Esophagus mucosa (tissue), 1 donor: Measurements from ENCODE around the gene MT4. TPM values are rescaled to one million over a fixed set of nuclear protein-coding genes. Genes with fewer than 3 reads are reported as not detected.

Experiments
- ATAC-seq: fragments of 200-7000 bp; cut with Tn5 transposase; one replicate; pipeline ENCODE4 v1.9.1; 2020
- total RNA-seq: library from RNA; stranded (reverse); gene quantifications from one replicate; pipeline ENCODE4 v1.2.4, GENCODE V29; 2023
- donor health status: DM: yes; HTN: yes; CAD: no.

The MT4 gene
- total RNA-seq, 1 donor from 2014 or later = 8.4 TPM

DNA sequence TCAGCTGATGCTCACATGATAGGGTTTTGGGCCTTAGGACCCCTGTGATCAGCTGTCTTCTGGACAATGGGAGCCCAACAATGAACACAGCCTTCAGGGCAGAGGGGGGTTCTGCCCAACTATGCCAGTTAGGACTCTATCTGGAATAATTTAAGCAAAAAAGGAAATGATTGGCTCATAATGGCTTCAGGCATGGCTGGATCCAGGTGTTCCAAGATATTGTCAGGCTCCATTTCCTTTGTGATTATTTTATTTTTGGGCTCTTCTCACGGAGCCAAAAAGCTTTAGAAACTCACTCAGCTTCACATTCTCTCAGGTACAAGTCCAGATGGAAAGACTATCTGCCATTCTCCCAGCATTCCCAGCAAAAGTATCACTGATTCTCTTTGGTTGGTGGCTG lies 40.6 kb downstream of the MT4 start:
- ATAC-seq = no peak

DNA sequence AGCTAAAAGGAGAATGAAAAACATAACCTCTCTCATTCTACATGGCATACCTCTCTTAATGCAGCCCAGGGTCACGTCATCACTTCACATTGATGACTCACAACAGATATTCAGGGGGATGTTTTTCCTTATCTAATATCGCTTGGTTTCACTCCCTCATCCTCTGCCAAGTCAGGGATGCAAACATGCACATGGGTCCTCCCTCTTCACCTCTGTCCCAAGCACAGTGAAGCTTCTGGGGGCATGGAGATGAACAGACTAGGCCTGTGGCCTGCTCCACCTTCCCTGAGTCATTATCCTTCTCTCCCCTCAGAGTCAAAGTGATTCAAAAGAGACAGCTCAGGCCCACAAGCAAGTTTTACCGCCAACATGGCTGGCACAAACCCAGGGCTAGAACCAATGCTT lies 41.2 kb downstream of the MT4 start:
- no peak for ATAC-seq

- no peak for ATAC-seq
These were observed 41.7 kb downstream of the MT4 start for GRCh38 chr16:56606476-56607108.

DNA sequence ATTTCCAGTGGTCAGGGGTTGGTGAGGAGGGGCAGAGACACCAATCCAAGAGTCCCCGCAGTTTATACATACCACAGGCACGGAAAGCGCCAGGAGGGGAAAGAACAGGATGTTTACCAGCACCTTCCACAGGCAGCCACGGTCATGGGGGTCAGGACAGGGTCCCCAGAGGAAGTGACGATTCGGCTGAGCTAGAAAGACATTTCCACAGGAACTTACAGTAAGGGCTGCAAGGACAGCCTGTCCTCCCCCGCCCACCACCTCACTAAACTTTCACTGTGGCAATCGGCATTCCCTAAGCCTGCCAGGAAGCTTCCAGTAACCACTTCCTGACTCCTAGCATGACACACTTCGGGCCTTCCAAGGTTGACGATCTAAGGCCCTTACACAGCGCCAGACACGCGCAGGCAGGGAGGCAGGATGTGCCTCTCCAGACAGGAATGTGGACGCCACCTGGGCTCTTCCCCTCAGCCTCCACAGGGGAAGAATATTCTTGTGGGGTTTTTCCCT lies 42.3 kb downstream of the MT4 start:
- peak; percentile 65 for ATAC-seq

DNA sequence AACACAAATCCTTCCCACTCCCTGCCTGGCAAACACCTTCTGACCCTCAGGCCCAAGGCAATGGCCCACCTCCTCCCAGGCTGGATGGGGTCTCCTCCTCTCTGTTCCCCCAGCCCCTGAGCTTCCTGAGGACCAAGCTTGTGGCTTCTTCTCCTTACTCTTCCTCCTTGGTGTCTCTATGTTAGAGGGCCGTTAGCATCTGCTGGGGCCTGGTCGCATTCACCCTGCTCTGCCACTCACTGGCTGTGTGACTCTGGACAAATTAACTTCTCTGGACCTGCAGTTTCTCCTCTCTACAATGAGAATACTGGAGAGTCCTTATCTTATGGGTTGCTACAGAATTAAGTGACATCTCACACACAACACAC lies 42.8 kb downstream of the MT4 start:
- ATAC-seq = no peak

DNA sequence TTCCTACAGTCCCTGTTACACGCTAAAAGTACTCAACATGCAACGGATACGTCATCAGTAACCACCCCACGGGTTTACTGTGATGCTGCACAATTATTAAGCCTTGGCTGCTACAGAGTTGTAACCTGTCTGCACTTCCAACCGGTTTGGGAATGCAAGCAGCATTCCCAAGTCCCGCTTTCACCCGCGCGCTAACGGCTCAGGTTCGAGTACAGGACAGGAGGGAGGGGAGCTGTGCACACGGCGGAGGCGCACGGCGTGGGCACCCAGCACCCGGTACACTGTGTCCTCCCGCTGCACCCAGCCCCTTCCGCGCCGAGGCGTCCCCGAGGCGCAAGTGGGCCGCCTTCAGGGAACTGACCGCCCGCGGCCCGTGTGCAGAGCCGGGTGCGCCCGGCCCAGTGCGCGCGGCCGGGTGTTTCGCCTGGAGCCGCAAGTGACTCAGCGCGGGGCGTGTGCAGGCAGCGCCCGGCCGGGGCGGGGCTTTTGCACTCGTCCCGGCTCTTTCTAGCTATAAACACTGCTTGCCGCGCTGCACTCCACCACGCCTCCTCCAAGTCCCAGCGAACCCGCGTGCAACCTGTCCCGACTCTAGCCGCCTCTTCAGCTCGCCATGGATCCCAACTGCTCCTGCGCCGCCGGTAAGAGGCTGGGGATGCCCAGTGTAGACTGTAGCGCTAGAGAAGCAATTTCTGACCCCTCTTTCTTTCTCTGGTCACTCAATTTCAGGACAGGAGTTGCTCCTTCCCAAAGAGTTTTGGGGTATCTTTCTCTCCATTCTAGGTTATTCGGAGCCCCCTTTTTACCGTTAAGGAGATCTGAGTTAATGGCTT lies 43.4 kb downstream of the MT4 start, which contains the start of gene MT2A:
MT2A (plus strand) TSS at position 542 of the 833 bp plus-strand sequence; CDS start at position 614, 72 bp downstream.
- peak; percentile 90 for ATAC-seq

- no peak for ATAC-seq
These were observed 44.1 kb downstream of the MT4 start for GRCh38 chr16:56608876-56609462.

- no peak for ATAC-seq
These were observed 44.6 kb downstream of the MT4 start for GRCh38 chr16:56609463-56609921.

DNA sequence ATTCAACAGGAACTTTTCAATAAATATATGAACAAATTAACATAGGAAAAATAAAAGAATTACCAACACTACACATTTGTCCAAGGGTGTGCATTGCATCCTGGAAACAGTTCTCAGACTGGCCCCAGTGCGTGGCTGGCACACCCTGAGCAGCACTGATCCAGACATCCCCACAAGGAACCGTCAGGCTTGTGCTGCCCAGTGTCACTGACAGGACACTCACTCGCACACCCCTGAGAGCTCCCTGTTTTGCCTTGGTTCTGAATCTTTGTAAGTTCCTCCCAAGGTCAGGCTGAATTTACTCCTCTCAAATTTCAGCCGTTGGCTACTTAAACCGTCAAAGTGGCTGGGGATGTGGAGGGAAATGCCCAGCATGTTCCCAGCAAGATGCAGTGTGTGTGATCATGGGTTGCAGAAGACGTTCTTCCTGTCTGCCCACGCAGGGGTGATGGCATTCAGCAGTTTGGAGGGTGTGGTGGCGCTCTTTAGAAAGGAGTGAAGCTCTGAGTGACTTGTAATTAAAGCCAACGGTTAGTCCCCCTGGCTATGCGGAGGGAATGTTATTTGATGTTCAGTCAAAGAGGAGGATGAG lies 45.2 kb downstream of the MT4 start:
- ATAC-seq = peak; percentile 34

DNA sequence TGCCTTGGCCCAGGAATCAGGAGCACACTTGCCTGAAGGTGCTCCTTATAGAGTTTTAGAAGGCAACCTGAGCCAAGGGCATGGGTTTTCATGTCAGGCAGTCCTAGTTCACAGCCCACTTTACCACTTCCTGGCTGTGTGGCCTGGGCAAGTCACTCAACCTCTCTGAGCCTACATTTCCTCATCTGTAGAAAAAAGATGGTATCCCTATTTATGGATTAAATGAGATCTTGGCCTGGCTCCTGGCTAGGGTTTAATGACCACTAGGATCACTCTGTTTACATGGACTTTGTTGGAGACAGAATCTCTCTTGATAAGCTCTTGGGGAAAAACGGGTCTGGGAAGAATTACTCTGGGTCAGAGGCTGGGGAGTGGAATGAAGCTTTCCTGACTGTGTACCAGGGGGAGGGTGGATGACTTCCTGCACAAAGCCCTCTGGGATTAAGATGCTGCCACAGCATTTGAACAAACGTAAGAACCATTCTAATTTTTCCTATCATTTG lies 45.8 kb downstream of the MT4 start:
- ATAC-seq = no peak

DNA sequence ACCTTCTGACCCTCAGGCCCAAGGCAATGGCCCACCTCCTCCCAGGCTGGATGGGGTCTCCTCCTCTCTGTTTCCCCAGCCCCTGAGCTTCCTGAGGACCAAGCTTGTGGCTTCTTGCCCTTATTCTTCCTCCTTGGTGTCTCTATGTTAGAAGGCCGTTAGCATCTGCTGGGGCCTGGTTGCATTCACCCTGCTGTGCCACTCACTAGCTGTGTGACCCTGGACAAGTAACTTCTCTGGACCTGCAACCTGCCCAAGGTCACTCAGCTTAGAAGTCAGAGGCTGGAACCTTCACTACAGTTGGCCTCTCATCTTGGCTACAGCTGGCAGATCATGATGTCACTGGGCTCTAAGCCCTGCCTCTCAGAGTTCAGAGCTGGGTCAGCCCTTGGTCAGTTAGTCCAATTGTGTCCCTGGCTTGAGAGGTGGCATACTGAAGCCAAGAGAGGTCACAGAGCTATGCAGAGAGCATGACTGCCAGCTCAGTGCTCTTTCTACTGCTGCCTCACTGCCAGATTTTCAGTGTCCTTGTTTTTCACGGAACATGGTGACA lies 46.5 kb downstream of the MT4 start:
- no peak for ATAC-seq

GRCh38 chr16:56613706-56614105 lies 48.8 kb downstream of the MT4 start:
- no peak for ATAC-seq

- ATAC-seq = no peak
These were observed 49.7 kb downstream of the MT4 start for GRCh38 chr16:56614549-56614991.

DNA sequence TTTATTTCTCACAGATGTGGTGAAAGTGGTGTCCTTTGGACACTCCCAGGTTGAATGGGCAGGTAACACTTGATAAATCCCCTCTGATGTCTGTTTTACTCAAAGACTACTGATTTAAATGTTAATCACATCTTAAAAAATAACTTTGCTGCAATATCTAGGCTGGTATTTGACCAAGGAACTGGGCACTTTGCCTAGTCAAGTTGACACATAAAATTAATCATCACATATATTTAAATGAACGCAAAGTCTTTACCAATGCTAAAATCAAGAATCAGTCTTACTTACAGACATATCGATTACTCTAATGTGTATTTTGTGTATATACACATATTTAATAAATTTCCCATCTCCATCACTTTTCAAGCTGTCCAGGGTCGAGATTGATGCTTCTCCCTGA lies 50.5 kb downstream of the MT4 start:
- no peak for ATAC-seq

- peak; percentile 9 for ATAC-seq
These were observed 51.8 kb downstream of the MT4 start for GRCh38 chr16:56616608-56617211.

DNA sequence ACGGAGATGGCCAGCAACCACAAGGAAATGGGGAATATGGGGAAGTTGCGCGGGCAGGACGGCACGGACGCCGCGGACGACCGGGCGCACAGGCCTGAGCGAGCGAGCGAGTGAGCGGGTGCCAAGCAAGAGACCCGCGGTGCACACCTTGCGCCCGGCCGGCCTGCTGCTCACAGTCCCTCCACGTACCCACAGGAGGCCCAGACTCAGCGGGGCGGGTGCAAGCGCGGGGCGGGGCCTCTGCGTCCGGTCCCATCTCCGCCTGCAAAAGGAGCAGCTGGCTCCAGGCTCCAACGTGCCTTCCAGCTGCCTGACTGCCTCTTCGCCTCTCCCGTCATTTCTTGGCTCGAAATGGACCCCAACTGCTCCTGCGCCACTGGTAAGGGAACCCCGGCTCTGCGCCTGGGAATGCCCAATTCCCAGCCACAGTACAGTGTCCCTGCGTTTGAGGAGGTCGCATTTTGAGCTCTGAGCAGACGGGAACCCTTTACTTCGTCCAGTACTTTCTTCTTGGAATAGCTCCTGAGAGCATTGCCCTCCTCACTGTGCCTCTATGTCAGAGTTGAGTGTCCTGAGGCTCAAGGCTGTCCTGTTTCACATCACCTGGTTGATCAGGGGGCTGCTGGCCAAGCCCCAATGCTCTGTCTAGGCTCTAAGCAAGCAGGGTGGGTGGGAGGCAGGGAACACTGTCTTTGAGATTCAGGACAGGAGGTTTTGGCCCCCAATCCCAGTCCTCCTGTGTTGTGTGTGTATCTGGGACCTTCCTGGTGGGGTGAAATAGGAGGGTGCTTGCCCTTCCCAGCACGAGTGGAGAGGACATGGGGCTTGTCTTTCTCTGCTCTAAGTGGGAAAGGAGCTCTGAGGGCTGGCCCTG lies 52.6 kb downstream of the MT4 start:
- peak; percentile 82 for ATAC-seq

GRCh38 chr16:56618138-56618537 lies 53.3 kb downstream of the MT4 start:
- ATAC-seq = no peak
